Heart left ventricle (tissue), 16 donors: ENCODE data around the gene WDR93. TPM values are rescaled to one million over a fixed set of nuclear protein-coding genes. Genes with fewer than 3 reads are reported as not detected.

Source experiments
- ATAC-seq, 4 donors: fragments of 200-7000 bp; cut with Tn5 transposase; one replicate each; pipeline ENCODE4 v1.9.1; 2020 to 2022; ENCODE audit warnings: moderate library complexity in 4 of 4, mild to moderate bottlenecking in 3 of 4, moderate number of reproducible peaks in 1 of 4
- DNase-seq, 5 donors: peaks; one replicate each; pipeline ENCODE4 v3.0.0-alpha.2; 2020
- H3K27ac ChIP-seq, 12 donors: fragments of 200-600 bp; sonication (generic) in 4 of 12; one replicate each; pipeline versions ENCODE4 v1.5.0 to v1.8.0; 2016 to 2022; ENCODE audit warnings: mild to moderate bottlenecking in 2 of 12
- H3K27me3 ChIP-seq, 9 donors: fragments of 200-600 bp; sonication (generic) in 2 of 9; one replicate each; pipeline versions ENCODE4 v1.5.1 to v1.8.0; 2016 to 2022; ENCODE audit warnings: mild to moderate bottlenecking in 3 of 9
- H3K36me3 ChIP-seq, 9 donors: fragments of 200-600 bp; sonication (generic) in 2 of 9; one replicate each; pipeline versions ENCODE4 v1.5.0 to v1.8.0; 2018 to 2022; ENCODE audit warnings: mild to moderate bottlenecking in 2 of 9
- H3K4me1 ChIP-seq, 12 donors: fragments of 200-600 bp; sonication (generic) in 4 of 12; one replicate each; pipeline versions ENCODE4 v1.5.0 to v1.8.0; 2016 to 2022; ENCODE audit warnings: mild to moderate bottlenecking in 3 of 12
- H3K4me3 ChIP-seq, 12 donors: fragments of 200-600 bp; sonication (generic) in 4 of 12; one replicate each; pipeline versions ENCODE4 v1.5.0 to v1.8.0; 2017 to 2022; ENCODE audit warnings: mild to moderate bottlenecking in 9 of 12, moderate library complexity in 4 of 12
- H3K9me3 ChIP-seq, 12 donors: fragments of 200-600 bp; sonication (generic) in 4 of 12; one replicate each; pipeline versions ENCODE4 v1.5.0 to v1.8.0; 2016 to 2022; ENCODE audit warnings: mild to moderate bottlenecking in 1 of 12
- POLR2A ChIP-seq, 2 donors: fragments of 450-650 bp; IDR thresholded peaks; one replicate each; pipeline ENCODE4 v1.6.1; 2017; ENCODE audit warnings: antibody characterized with exemption in 2 of 2, mild to moderate bottlenecking in 2 of 2, moderate library complexity in 2 of 2
- WGBS, 4 donors: extraction: QIAGEN DNeasy Blood & Tissue Kit in 2 of 4; methylation state at CpG; one replicate each; pipeline versions ENCODE4 v1.1.5 to v1.1.7; 2013 to 2018; 5-methylcytosine and 5-hydroxymethylcytosine counted together
- intact Hi-C, 10 donors: fragments of 100-400 bp; cut with DNase I; formaldehyde crosslinking; loops; one replicate each; pipeline versions ENCODE4 v1.11.1 to v1.14.2; 2022
- polyA plus RNA-seq, 2 donors: library from polyadenylated mRNA; stranded (reverse); fragments of 200-250 nt; gene quantifications; one replicate each; pipeline ENCODE4 v1.2.3, GENCODE V29; 2013
- total RNA-seq, 9 donors: library from RNA; depleted of rRNA in 2 of 9; stranded (reverse); fragments of >200 nt in 2 of 9; fragmentation: NEBNext Ultra II Directional in 3 of 9; extraction: Animal tissue kit (Norgen Biotek cat#: 25700) in 3 of 9; gene quantifications; one replicate each; pipeline versions ENCODE4 v1.1.0 to v1.2.4, GENCODE V29; 2016 to 2023
- TF ChIP-seq, protein P1 (sequence below), 12 donors: fragments of 200-600 bp; sonication (generic) in 4 of 12; IDR thresholded peaks; one replicate each; pipeline versions ENCODE4 v1.5.0 to v1.8.0; 2018 to 2022; ENCODE audit warnings: antibody characterized with exemption in 12 of 12, mild to moderate bottlenecking in 5 of 12
- donor health status: ischemic (EF 13 %, LVEDD 7.1; RV severe dilation, severe dysfunction).
- donor health status: healthy with polysubstance abuse.
- donor health status: DM: no; HTN: yes; CAD: no.
- donor health status: DM: no; HTN: no; CAD: no.
- donor health status: ischemic (EF 25% LVEDD 6.9; RV normal size, moderate dysfunction).
- donor health status: ischemic (EF 25% LVEDD 5.7; RV mildly dilated, moderate dysfunction).
- donor health status: healthy.
- donor health status: DM: yes; HTN: yes; CAD: no.
- donor health status: ischemic (EF 35%, LVEDD 5.7; RV mildly dilated, moderate dysfunction).
- donor health status: nonischemic (EF 11% LVEDD 7.7; RV severe dilation, severe dysfunction).
- donor health status: DM: yes; HTN: yes; CAD: no.
- donor health status: PGD.
- donor health status: ischemic (EF 29% LVEDD 5.4; RV normal size, mild dysfunction).
- donor health status: nonischemic (EF 23%, LVEDD 6.1; RV moderate dilation, normal function).

Gene WDR93
- total and polyA plus RNA-seq, 11 donors = 0.10 to 0.21 TPM; not detected in 9

DNA sequence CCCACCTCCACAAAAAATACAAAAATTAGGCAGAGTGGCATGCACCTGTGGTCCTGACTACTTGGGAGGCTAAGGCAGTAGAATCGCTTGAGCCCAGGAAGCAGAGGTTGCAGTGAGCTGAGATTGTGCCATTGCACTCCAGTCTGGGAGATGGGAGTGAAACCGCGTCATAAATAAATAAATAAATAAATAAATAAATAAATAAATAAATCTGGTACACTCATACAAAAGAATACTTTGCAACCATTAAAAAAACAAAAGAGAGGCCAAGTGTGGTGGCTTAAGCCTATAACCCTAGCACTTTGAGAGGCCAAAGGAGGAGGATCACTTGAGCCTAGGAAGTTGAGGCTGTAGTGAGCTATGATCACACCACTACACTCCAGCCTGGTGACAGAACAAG lies 32.4 kb downstream of the WDR93 start:
- Histone ChIP-seq H3K9me3 (peaks cover 0 to 9% (median 0%) of the 10 kb centered on the region in 12 donors), H3K27me3 (peaks cover 0 to 5% (median 0%) of the 10 kb centered on the region in 9 donors), H3K4me1 (no peaks in the 10 kb centered on the region), H3K36me3 (no peaks in the 10 kb centered on the region), H3K27ac (no peak overlapping the region), H3K4me3 (no peak overlapping the region)
- TF ChIP-seq POLR2A (IDR thresholded peaks at IDR 0.05) = no peak
- TF ChIP-seq, protein P1, sequence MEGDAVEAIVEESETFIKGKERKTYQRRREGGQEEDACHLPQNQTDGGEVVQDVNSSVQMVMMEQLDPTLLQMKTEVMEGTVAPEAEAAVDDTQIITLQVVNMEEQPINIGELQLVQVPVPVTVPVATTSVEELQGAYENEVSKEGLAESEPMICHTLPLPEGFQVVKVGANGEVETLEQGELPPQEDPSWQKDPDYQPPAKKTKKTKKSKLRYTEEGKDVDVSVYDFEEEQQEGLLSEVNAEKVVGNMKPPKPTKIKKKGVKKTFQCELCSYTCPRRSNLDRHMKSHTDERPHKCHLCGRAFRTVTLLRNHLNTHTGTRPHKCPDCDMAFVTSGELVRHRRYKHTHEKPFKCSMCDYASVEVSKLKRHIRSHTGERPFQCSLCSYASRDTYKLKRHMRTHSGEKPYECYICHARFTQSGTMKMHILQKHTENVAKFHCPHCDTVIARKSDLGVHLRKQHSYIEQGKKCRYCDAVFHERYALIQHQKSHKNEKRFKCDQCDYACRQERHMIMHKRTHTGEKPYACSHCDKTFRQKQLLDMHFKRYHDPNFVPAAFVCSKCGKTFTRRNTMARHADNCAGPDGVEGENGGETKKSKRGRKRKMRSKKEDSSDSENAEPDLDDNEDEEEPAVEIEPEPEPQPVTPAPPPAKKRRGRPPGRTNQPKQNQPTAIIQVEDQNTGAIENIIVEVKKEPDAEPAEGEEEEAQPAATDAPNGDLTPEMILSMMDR (IDR thresholded peaks at IDR 0.05) = no peak
- intact Hi-C loops = no loop called here
- ATAC-seq (no peak), DNase-seq (no peak)
- WGBS, 4 donors = 61 to 93% (median 67%) methylated on average over 3 of the region's 3 CpGs

DNA sequence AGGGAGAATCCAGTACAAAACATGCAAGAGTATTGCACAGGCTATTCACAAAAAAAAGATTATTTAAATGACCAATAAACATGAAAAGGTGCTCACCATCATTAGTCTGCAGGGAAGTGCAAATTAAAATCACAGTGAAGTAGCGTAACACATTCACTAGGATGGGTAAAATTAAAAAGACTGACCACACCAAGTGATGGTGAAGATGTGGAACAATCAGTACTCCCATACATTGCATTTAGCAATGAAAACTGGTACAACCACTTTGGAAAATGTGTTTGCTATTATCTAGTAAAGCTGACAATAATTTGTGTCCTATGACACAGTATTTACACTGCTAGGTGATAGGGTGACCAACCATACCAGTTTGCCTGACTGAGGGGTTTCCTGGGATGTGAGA lies 34.0 kb downstream of the WDR93 start:
- DNase-seq (no peak), ATAC-seq (no peak)
- Histone ChIP-seq H3K9me3 (peaks cover 0 to 9% (median 0%) of the 10 kb centered on the region in 12 donors), H3K4me1 (peaks cover 0 to 4% (median 0%) of the 10 kb centered on the region in 12 donors), H3K4me3 (no peak overlapping the region), H3K27me3 (peaks cover 0 to 5% (median 0%) of the 10 kb centered on the region in 9 donors), H3K36me3 (no peaks in the 10 kb centered on the region), H3K27ac (no peak overlapping the region)
- intact Hi-C loops = no loop called here
- TF ChIP-seq, protein P1 (IDR thresholded peaks at IDR 0.05) = no peak
- no peak for TF ChIP-seq POLR2A (IDR thresholded peaks at IDR 0.05)
- 89 to 99% (median 95%) methylated on average over 1 of the region's 1 CpG for WGBS, 4 donors

DNA sequence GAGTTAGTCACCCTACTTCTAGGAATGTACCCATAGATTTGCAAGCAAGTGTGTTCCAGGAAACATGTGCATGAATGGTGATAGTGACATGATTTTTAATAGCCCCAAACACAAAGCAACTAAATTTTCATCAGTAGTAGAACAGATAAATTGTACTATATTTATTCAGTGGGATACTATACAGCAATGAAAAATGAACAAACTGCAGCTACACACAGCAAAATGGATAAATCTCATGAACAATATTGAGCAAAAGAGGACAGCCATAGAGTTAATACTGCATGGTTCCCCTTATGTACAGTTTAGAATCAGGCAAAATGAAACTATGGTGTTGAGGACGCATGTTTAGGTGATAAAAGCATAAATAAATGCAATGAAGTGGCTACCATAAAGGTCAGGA lies 34.5 kb downstream of the WDR93 start:
- WGBS, 4 donors = 85 to 96% (median 88%) methylated on average over 1 of the region's 1 CpG
- ATAC-seq (no peak), DNase-seq (no peak)
- Histone ChIP-seq H3K27ac (no peak overlapping the region), H3K4me3 (no peak overlapping the region), H3K27me3 (peaks cover 0 to 5% (median 0%) of the 10 kb centered on the region in 9 donors), H3K36me3 (no peaks in the 10 kb centered on the region), H3K4me1 (peaks cover 0 to 4% (median 0%) of the 10 kb centered on the region in 12 donors), H3K9me3 (peaks cover 0 to 9% (median 0%) of the 10 kb centered on the region in 12 donors)
- intact Hi-C loops = no loop called here
- TF ChIP-seq, protein P1 (IDR thresholded peaks at IDR 0.05) = no peak
- no peak for TF ChIP-seq POLR2A (IDR thresholded peaks at IDR 0.05)

DNA sequence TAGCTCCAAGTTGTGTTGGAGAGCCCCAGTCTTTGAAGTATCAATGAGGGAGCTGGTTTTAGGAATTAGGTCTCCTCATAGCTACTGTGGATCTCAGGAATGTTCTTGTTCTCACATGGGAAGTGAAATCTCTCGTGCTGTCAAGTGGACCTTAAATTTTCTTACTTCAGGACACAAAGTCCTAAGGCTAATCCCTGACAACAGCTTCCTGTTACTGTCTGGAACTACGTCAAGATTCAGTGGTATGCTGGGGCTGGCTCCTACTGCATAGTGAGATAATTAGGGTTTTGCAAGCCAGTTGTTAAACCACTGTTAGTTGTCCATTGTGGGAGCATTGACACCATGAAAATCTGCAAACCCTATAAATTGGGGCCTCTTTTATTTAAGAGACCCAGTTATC lies 37.6 kb downstream of the WDR93 start:
- H3K4me3 ChIP-seq = no peak overlapping the region
- no peak for TF ChIP-seq POLR2A (IDR thresholded peaks at IDR 0.05)
- TF ChIP-seq, protein P1 (IDR thresholded peaks at IDR 0.05) = no peak
- peaks cover 0 to 4% (median 0%) of the 10 kb centered on the region in 12 donors for H3K4me1 ChIP-seq
- intact Hi-C loops = no loop called here
- ATAC-seq (peak in 3 of 4 donors; percentile 58 to 71 (median 66)), DNase-seq (no peak)
- no peak overlapping the region for H3K27ac ChIP-seq
- 13 to 38% (median 17%) methylated on average over 2 of the region's 2 CpGs for WGBS, 4 donors
- peaks cover 0 to 9% (median 0%) of the 10 kb centered on the region in 12 donors for H3K9me3 ChIP-seq
- H3K36me3 ChIP-seq = no peaks in the 10 kb centered on the region
- peaks cover 0 to 3% (median 0%) of the 10 kb centered on the region in 9 donors for H3K27me3 ChIP-seq
